Aorta (tissue), 4 donors: ENCODE measurements around the gene UBAC2. TPM values are rescaled to one million over a fixed set of nuclear protein-coding genes. Genes with fewer than 3 reads are reported as not detected.

Experiments used
- microRNA-seq, 2 donors: library from miRNA; unstranded; fragments of <30 nt; microRNA quantifications; one replicate each; pipeline ENCODE4 v1.2.0, GENCODE V29; 2020
- polyA plus RNA-seq, 2 donors: library from polyadenylated mRNA; stranded (reverse); fragments of 200-250 nt; gene quantifications; one replicate each; pipeline ENCODE4 v1.2.3, GENCODE V29; 2013
- total RNA-seq, 2 donors: library from RNA; stranded (reverse); fragmentation: NEBNext Ultra II Directional; extraction: Animal tissue kit (Norgen Biotek cat#: 25700); gene quantifications; one replicate each; pipeline ENCODE4 v1.2.1, GENCODE V29; 2021
- donor health status: healthy with polysubstance abuse.
- donor health status: Bipolar disorder and iron deficiency.
- donor health status: DM: no; HTN: no; CAD: no.
- donor health status: DM: yes; HTN: yes; CAD: no.

The UBAC2 gene
- total and polyA plus RNA-seq, 4 donors, result 44.4 to 54.2 (median 48.5) TPM

Small RNAs within 50 kb of the gene (microRNA-seq; reads per million reads assigned to microRNA genes)
- gene MIR623, result 0 reads per million in 2 donors

Other genes with a start within 250 kb of the UBAC2 start
- gene DOCK9, start 222.8 kb upstream of the UBAC2 start, total RNA-seq, result 100 to 1,000 TPM in 1 of 2 donors, 10 to 100 TPM in 1; 70.7 to 107 TPM
- 10 to 100 TPM in 1 of 2 donors, 1 to 10 TPM in 1; 9.1 to 17.0 TPM for gene DOCK9, start 222.8 kb upstream of the UBAC2 start, polyA plus RNA-seq
- gene GPR18, start 57.5 kb downstream of the UBAC2 start, total RNA-seq, result under 1 TPM; 0.24 to 0.55 TPM
- 1 to 10 TPM in 1 of 2 donors, not detected in 1; 1.5 TPM for gene GPR18, start 57.5 kb downstream of the UBAC2 start, polyA plus RNA-seq
- gene GPR183, start 106.5 kb downstream of the UBAC2 start, total RNA-seq, result 10 to 100 TPM; 18.7 to 25.3 TPM
- gene GPR183, start 106.5 kb downstream of the UBAC2 start, polyA plus RNA-seq, result 1 to 10 TPM; 1.7 to 9.1 TPM